Ascending aorta (tissue), 2 donors: ENCODE measurements around the gene ERC1. TPM values are rescaled to one million over a fixed set of nuclear protein-coding genes. Genes with fewer than 3 reads are reported as not detected.

Experiments used
- DNase-seq, 2 donors: peaks; one replicate each; pipeline ENCODE4 v3.0.0-alpha.2; 2019; ENCODE audit warnings: low spot score in 2 of 2
- H3K27ac ChIP-seq, 2 donors: fragments of 200-600 bp; sonication (generic); one replicate each; pipeline ENCODE4 v1.5.1; 2016 to 2017; ENCODE audit warnings: mild to moderate bottlenecking in 1 of 2
- H3K27me3 ChIP-seq: fragments of 200-600 bp; sonication (generic); one replicate; pipeline ENCODE4 v1.5.1; 2017
- H3K36me3 ChIP-seq, 2 donors: fragments of 200-600 bp; sonication (generic); one replicate each; pipeline ENCODE4 v1.5.1; 2016
- H3K4me1 ChIP-seq, 2 donors: fragments of 200-600 bp; sonication (generic); one replicate each; pipeline ENCODE4 v1.5.1; 2016 to 2017; ENCODE audit warnings: mild to moderate bottlenecking in 1 of 2
- H3K4me3 ChIP-seq, 2 donors: fragments of 200-600 bp; sonication (generic); one replicate each; pipeline ENCODE4 v1.5.1; 2016 to 2017; ENCODE audit warnings: mild to moderate bottlenecking in 1 of 2
- H3K9me3 ChIP-seq, 2 donors: fragments of 200-600 bp; sonication (generic); one replicate each; pipeline ENCODE4 v1.5.1; 2016
- CTCF ChIP-seq, 3 experiments: fragments of 200-600 bp in 2 of 3; fragments of 450-650 bp in 1 of 3; sonication (generic) in 2 of 3; IDR thresholded peaks; one replicate each; pipeline ENCODE4 v1.5.1; 2016 to 2019; ENCODE audit warnings: antibody characterized with exemption in 3 of 3, mild to moderate bottlenecking in 1 of 3, moderate library complexity in 1 of 3
- intact Hi-C: fragments of 100-400 bp; cut with DNase I; formaldehyde crosslinking; loops from one replicate; pipeline ENCODE4 v1.15.1; 2023
- total RNA-seq: library from RNA; depleted of rRNA; stranded (reverse); fragments of >200 nt; gene quantifications from one replicate; pipeline ENCODE4 v1.1.0, GENCODE V29; 2016

The ERC1 gene
- total RNA-seq, 1 donor from 2014 or later, result 41.4 TPM

DNA sequence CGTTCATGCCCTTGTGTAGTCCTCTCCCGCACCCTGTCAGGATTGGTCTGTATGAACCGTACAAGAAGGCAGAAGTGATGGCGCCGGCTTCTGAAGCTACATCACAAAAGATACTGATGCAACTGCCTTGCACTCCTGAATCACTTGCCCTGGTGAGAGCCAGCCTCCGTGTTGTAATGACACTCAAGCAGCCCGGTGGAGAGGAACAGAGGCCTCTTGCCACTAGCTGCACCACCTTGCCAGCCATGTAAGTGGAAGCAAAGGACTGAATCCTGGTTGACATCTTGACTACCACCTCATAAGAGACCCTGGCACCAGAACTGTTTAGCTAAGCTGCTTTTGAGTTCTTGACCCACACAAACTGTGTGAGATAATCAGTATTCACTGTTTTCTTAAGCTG is 266.0 kb downstream of the ERC1 start:
- Histone ChIP-seq H3K9me3 (no peaks in the 10 kb centered on the region), H3K36me3 (peaks cover 5 to 6% of the 10 kb centered on the region in 2 donors), H3K27me3 (no peaks in the 10 kb centered on the region), H3K4me3 (no peak overlapping the region), H3K4me1 (no peaks in the 10 kb centered on the region), H3K27ac (no peak overlapping the region)
- intact Hi-C loops, result no loop called here
- DNase-seq, result no peak
- TF ChIP-seq CTCF (IDR thresholded peaks at IDR 0.05), result no peak

GRCh38 chr12:1262011-1262410 is 271.0 kb downstream of the ERC1 start:
- Histone ChIP-seq H3K4me1 (no peaks in the 10 kb centered on the region), H3K36me3 (peaks cover 19 to 27% of the 10 kb centered on the region in 2 donors), H3K9me3 (no peaks in the 10 kb centered on the region), H3K4me3 (no peak overlapping the region), H3K27ac (no peak overlapping the region), H3K27me3 (no peaks in the 10 kb centered on the region)
- TF ChIP-seq CTCF (IDR thresholded peaks at IDR 0.05), result no peak
- intact Hi-C loops, result no loop called here
- DNase-seq, result no peak

GRCh38 chr12:1267243-1267642 is 276.2 kb downstream of the ERC1 start:
- H3K36me3 ChIP-seq, result peaks cover 13 to 24% of the 10 kb centered on the region in 2 donors
- intact Hi-C loops, result no loop called here

GRCh38 chr12:1272142-1272541 is 281.1 kb downstream of the ERC1 start:
- Histone ChIP-seq H3K4me1 (no peaks in the 10 kb centered on the region), H3K9me3 (no peaks in the 10 kb centered on the region), H3K36me3 (no peaks in the 10 kb centered on the region), H3K4me3 (no peak overlapping the region), H3K27ac (no peak overlapping the region), H3K27me3 (no peaks in the 10 kb centered on the region)
- no peak for DNase-seq
- intact Hi-C loops, result no loop called here
- TF ChIP-seq CTCF (IDR thresholded peaks at IDR 0.05), result no peak

More at GRCh38 chr12:1267243-1267642, 276.2 kb downstream of the ERC1 start:
- Histone ChIP-seq H3K4me3 (no peak overlapping the region), H3K27me3 (no peaks in the 10 kb centered on the region), H3K27ac (no peak overlapping the region), H3K4me1 (no peaks in the 10 kb centered on the region), H3K9me3 (no peaks in the 10 kb centered on the region)
- TF ChIP-seq CTCF (IDR thresholded peaks at IDR 0.05), result no peak
- no peak for DNase-seq

GRCh38 chr12:1273051-1273450 is 282.0 kb downstream of the ERC1 start:
- no peak for DNase-seq
- Histone ChIP-seq H3K4me1 (no peaks in the 10 kb centered on the region), H3K4me3 (no peak overlapping the region), H3K27ac (no peak overlapping the region), H3K27me3 (no peaks in the 10 kb centered on the region), H3K36me3 (no peaks in the 10 kb centered on the region), H3K9me3 (no peaks in the 10 kb centered on the region)
- intact Hi-C loops, result no loop called here
- TF ChIP-seq CTCF (IDR thresholded peaks at IDR 0.05), result no peak

DNA sequence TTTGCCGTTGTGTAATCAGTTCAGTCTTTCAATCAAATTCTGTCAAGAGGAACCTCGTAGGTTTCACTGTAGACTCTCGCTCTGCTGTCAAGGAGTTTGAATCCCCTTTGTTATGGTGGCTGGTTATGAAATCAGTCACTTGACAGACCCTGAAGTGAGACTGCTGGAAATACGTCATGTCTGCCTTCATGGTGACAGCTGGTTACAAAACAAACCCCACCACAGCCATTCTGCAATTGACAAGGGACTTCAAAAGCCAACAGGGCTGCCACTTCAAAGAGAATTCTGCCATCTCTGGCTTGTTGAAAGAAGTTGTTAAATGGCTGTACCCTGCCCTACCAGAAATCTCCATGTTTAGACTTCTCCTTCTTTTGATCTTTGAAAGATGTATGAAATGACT is 286.9 kb downstream of the ERC1 start:
- TF ChIP-seq CTCF (IDR thresholded peaks at IDR 0.05), result no peak
- H3K27ac ChIP-seq, result no peak overlapping the region
- no peak overlapping the region for H3K4me3 ChIP-seq
- intact Hi-C loops, result no loop called here
- no peak for DNase-seq
- no peaks in the 10 kb centered on the region for H3K9me3 ChIP-seq
- no peaks in the 10 kb centered on the region for H3K27me3 ChIP-seq
- H3K36me3 ChIP-seq, result no peaks in the 10 kb centered on the region
- H3K4me1 ChIP-seq, result no peaks in the 10 kb centered on the region
